WTC11 (cell line): ENCODE data around the gene RASGRF2. TPM values are rescaled to one million over a fixed set of nuclear protein-coding genes. Genes with fewer than 3 reads are reported as not detected.

Experiments
- ATAC-seq: fragments of 200-7000 bp; cut with Tn5 transposase; 2 replicates; pipeline ENCODE4 v1.10.0; 2021; ENCODE audit warnings: mild to moderate bottlenecking, moderate library complexity
- CTCF ChIA-PET: fragments of 300-600 bp; sonication (Branson Sonifier 250); formaldehyde crosslinking; loops from one replicate; lab custom pipeline; 2021; ENCODE audit warnings: antibody characterized with exemption; lab: Charles Lee
- POLR2A ChIA-PET: fragments of 350-600 bp; sonication (Branson Sonifier 250); formaldehyde crosslinking; loops from one replicate; lab custom pipeline; 2021; ENCODE audit warnings: antibody characterized with exemption; lab: Charles Lee
- DNase-seq: peaks from one replicate; pipeline ENCODE4 v3.0.0; 2021; ENCODE audit warnings: low spot score
- H3K27ac Mint-ChIP-seq: 2 replicates; pipeline ENCODE4 v1.8.0; 2021; ENCODE audit warnings: mixed read lengths
- H3K27me3 Mint-ChIP-seq: 2 replicates; pipeline ENCODE4 v1.8.0; 2021; ENCODE audit warnings: low read depth, mild to moderate bottlenecking, moderate library complexity, mixed read lengths
- H3K36me3 Mint-ChIP-seq: 2 replicates; pipeline ENCODE4 v1.8.0; 2021; ENCODE audit warnings: mixed read lengths
- H3K4me1 Mint-ChIP-seq: 2 replicates; pipeline ENCODE4 v1.8.0; 2022; ENCODE audit warnings: mixed read lengths
- H3K4me3 Mint-ChIP-seq: 2 replicates; pipeline ENCODE4 v1.8.0; 2021; ENCODE audit warnings: mild to moderate bottlenecking, moderate library complexity, mixed read lengths
- H3K9me3 Mint-ChIP-seq: 2 replicates; pipeline ENCODE4 v1.8.0; 2021; ENCODE audit warnings: mixed read lengths
- CBFB ChIP-seq: sonication (generic); formaldehyde crosslinking; IDR thresholded peaks from 2 replicates; pipeline ENCODE4 v1.8.1; 2022; ENCODE audit warnings: mild to moderate bottlenecking, low read depth, missing genetic modification reagents
- CREM ChIP-seq: sonication (generic); formaldehyde crosslinking; IDR thresholded peaks from 2 replicates; pipeline ENCODE4 v1.8.1; 2022; ENCODE audit warnings: mild to moderate bottlenecking, missing genetic modification reagents, moderate library complexity
- E2F1 ChIP-seq: sonication (generic); formaldehyde crosslinking; IDR thresholded peaks from 2 replicates; pipeline ENCODE4 v1.8.0; 2022; ENCODE audit warnings: mild to moderate bottlenecking, missing genetic modification reagents
- EMX1 ChIP-seq: fragments of 250-450 bp; sonication (Bioruptor Pico); IDR thresholded peaks from 2 replicates; pipeline ENCODE4 v1.8.0; 2021; ENCODE audit warnings: mild to moderate bottlenecking
- FOXJ3 ChIP-seq: sonication (generic); formaldehyde crosslinking; IDR thresholded peaks from 2 replicates; pipeline ENCODE4 v1.9.0; 2021; ENCODE audit warnings: missing genetic modification reagents, mild to moderate bottlenecking, borderline replicate concordance
- GABPB1 ChIP-seq: sonication (generic); formaldehyde crosslinking; IDR thresholded peaks from 2 replicates; pipeline ENCODE4 v1.8.1; 2023; ENCODE audit warnings: mild to moderate bottlenecking, missing genetic modification reagents
- GTF2I ChIP-seq: fragments of 250-450 bp; sonication (Bioruptor Pico); conservative IDR thresholded peaks from 2 replicates; pipeline ENCODE4 v1.4.0; 2021; ENCODE audit warnings: mild to moderate bottlenecking
- HMGA2 ChIP-seq: fragments of 250-450 bp; sonication (Bioruptor Pico); IDR thresholded peaks from 2 replicates; pipeline ENCODE4 v1.4.0; 2021; ENCODE audit warnings: mild to moderate bottlenecking, moderate library complexity
- MLX ChIP-seq: sonication (generic); formaldehyde crosslinking; IDR thresholded peaks from 2 replicates; pipeline ENCODE4 v1.8.1; 2023; ENCODE audit warnings: mild to moderate bottlenecking, missing genetic modification reagents, moderate library complexity
- MYBL2 ChIP-seq: sonication (generic); formaldehyde crosslinking; IDR thresholded peaks from 2 replicates; pipeline ENCODE4 v1.8.1; 2023; ENCODE audit warnings: mild to moderate bottlenecking, moderate library complexity, missing genetic modification reagents
- NFYB ChIP-seq: sonication (generic); formaldehyde crosslinking; conservative IDR thresholded peaks from 2 replicates; pipeline ENCODE4 v1.8.0; 2022; ENCODE audit warnings: low read depth, missing genetic modification reagents
- NR3C1 ChIP-seq: sonication (generic); formaldehyde crosslinking; conservative IDR thresholded peaks from 2 replicates; pipeline ENCODE4 v1.8.1; 2023; ENCODE audit warnings: low read depth, mild to moderate bottlenecking, missing genetic modification reagents
- TCF7 ChIP-seq: sonication (generic); formaldehyde crosslinking; IDR thresholded peaks from 2 replicates; pipeline ENCODE4 v1.8.0; 2022; ENCODE audit warnings: mild to moderate bottlenecking, low read depth, missing genetic modification reagents, moderate library complexity
- ZNF263 ChIP-seq: sonication (generic); formaldehyde crosslinking; IDR thresholded peaks from 2 replicates; pipeline ENCODE4 v1.8.1; 2022; ENCODE audit warnings: low read depth, mild to moderate bottlenecking, moderate library complexity, missing genetic modification reagents
- total RNA-seq: library from RNA; stranded (reverse); gene quantifications from 3 replicates; pipeline ENCODE4 v1.2.3, GENCODE V29; 2021
- TF ChIP-seq, protein P1 (sequence below): fragments of 250-450 bp; sonication (Bioruptor Pico); IDR thresholded peaks from 2 replicates; pipeline ENCODE4 v1.9.0; 2021; ENCODE audit warnings: mild to moderate bottlenecking
- TF ChIP-seq, protein P2 (sequence below): fragments of 250-450 bp; sonication (Bioruptor Pico); IDR thresholded peaks from 2 replicates; pipeline ENCODE4 v1.9.0; 2021; ENCODE audit warnings: mild to moderate bottlenecking
- TF ChIP-seq, protein P3 (sequence below): sonication (generic); formaldehyde crosslinking; IDR thresholded peaks from 2 replicates; pipeline ENCODE4 v1.8.1; 2023; ENCODE audit warnings: mild to moderate bottlenecking, missing genetic modification reagents, borderline replicate concordance
- TF ChIP-seq, protein P4 (sequence below): sonication (generic); formaldehyde crosslinking; IDR thresholded peaks from 2 replicates; pipeline ENCODE4 v1.8.1; 2022; ENCODE audit warnings: missing genetic modification reagents, borderline replicate concordance
- TF ChIP-seq, protein P5 (sequence below): fragments of 250-450 bp; sonication (Bioruptor Pico); IDR thresholded peaks from 2 replicates; pipeline ENCODE4 v2.1.2; 2022; ENCODE audit warnings: mild to moderate bottlenecking, moderate library complexity
- TF ChIP-seq, protein P6 (sequence below): sonication (generic); formaldehyde crosslinking; IDR thresholded peaks from 2 replicates; pipeline ENCODE4 v1.8.1; 2022; ENCODE audit warnings: low read depth, missing genetic modification reagents, borderline replicate concordance

The RASGRF2 gene
- total RNA-seq, 1 experiment from 2014 or later, result 17.6 TPM

DNA sequence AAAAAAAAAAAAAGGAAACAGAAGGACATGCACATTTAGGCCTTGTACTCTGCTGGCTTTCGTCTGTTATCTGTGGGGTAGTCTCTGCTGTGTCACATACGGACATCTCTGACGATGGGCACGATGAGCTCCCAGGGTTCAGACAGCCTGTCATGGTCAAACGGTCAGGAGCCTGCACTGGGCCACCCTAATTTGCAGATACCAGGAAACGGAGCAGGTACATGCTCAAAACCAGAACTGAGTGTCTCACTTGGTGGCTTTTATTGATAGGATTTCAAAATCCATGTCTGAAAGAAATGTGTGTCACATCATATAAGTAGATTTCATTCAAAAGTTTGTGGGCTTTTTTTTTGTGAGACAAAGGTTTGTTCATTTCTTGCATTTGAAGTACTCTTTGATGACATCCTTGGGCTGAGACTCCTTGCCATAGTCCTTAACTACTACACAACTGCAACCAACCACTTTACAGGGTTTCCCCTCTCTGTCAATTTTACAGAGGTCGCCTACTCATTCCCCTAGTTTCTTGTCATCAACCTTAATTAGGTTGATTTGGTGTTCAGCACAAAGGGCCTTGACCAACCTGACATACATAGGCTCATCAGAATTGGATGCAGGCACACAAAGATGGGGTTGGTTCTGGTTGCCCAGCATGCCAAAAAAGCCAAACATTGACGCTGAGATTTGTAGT, 281.9 kb downstream of the RASGRF2 start:
- Mint-ChIP-seq H3K27ac (no peak overlapping the region), H3K27me3 (no peaks in the 10 kb centered on the region), H3K4me3 (no peak overlapping the region), H3K9me3 (no peaks in the 10 kb centered on the region), H3K4me1 (peaks cover 27% of the 10 kb centered on the region), H3K36me3 (peaks cover 4% of the 10 kb centered on the region; the same call in 1 of the 2 replicates)
- ATAC-seq, result no peak
- ChIA-PET POLR2A (no interaction called here), CTCF (interaction anchor here (1.2 kb wide), 1 partner anchor 58 kb away, joined by 3 read pairs; no protein-coding TSS in a partner anchor)
- no peak for TF ChIP-seq ZNF263 (CRISPR knock-in tag)
- TF ChIP-seq CBFB, result no peak
- TF ChIP-seq, protein P1, sequence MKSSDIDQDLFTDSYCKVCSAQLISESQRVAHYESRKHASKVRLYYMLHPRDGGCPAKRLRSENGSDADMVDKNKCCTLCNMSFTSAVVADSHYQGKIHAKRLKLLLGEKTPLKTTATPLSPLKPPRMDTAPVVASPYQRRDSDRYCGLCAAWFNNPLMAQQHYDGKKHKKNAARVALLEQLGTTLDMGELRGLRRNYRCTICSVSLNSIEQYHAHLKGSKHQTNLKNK (CRISPR knock-in tag), result no peak
- TF ChIP-seq CREM (CRISPR knock-in tag), result no peak
- TF ChIP-seq, protein P2, sequence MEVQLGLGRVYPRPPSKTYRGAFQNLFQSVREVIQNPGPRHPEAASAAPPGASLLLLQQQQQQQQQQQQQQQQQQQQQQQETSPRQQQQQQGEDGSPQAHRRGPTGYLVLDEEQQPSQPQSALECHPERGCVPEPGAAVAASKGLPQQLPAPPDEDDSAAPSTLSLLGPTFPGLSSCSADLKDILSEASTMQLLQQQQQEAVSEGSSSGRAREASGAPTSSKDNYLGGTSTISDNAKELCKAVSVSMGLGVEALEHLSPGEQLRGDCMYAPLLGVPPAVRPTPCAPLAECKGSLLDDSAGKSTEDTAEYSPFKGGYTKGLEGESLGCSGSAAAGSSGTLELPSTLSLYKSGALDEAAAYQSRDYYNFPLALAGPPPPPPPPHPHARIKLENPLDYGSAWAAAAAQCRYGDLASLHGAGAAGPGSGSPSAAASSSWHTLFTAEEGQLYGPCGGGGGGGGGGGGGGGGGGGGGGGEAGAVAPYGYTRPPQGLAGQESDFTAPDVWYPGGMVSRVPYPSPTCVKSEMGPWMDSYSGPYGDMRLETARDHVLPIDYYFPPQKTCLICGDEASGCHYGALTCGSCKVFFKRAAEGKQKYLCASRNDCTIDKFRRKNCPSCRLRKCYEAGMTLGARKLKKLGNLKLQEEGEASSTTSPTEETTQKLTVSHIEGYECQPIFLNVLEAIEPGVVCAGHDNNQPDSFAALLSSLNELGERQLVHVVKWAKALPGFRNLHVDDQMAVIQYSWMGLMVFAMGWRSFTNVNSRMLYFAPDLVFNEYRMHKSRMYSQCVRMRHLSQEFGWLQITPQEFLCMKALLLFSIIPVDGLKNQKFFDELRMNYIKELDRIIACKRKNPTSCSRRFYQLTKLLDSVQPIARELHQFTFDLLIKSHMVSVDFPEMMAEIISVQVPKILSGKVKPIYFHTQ (CRISPR knock-in tag), result no peak
- TF ChIP-seq E2F1 (CRISPR knock-in tag), result no peak
- TF ChIP-seq FOXJ3 (CRISPR knock-in tag), result no peak
- TF ChIP-seq, protein P3, sequence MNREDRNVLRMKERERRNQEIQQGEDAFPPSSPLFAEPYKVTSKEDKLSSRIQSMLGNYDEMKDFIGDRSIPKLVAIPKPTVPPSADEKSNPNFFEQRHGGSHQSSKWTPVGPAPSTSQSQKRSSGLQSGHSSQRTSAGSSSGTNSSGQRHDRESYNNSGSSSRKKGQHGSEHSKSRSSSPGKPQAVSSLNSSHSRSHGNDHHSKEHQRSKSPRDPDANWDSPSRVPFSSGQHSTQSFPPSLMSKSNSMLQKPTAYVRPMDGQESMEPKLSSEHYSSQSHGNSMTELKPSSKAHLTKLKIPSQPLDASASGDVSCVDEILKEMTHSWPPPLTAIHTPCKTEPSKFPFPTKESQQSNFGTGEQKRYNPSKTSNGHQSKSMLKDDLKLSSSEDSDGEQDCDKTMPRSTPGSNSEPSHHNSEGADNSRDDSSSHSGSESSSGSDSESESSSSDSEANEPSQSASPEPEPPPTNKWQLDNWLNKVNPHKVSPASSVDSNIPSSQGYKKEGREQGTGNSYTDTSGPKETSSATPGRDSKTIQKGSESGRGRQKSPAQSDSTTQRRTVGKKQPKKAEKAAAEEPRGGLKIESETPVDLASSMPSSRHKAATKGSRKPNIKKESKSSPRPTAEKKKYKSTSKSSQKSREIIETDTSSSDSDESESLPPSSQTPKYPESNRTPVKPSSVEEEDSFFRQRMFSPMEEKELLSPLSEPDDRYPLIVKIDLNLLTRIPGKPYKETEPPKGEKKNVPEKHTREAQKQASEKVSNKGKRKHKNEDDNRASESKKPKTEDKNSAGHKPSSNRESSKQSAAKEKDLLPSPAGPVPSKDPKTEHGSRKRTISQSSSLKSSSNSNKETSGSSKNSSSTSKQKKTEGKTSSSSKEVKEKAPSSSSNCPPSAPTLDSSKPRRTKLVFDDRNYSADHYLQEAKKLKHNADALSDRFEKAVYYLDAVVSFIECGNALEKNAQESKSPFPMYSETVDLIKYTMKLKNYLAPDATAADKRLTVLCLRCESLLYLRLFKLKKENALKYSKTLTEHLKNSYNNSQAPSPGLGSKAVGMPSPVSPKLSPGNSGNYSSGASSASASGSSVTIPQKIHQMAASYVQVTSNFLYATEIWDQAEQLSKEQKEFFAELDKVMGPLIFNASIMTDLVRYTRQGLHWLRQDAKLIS, result no peak
- TF ChIP-seq MYBL2 (CRISPR knock-in tag), result no peak
- TF ChIP-seq NR3C1 (CRISPR knock-in tag), result no peak
- TF ChIP-seq GTF2I, result no peak
- DNase-seq, result no peak

- ChIA-PET CTCF (interaction anchor here (1.2 kb wide), 1 partner anchor 57 kb away, joined by 3 read pairs; no protein-coding TSS in a partner anchor), POLR2A (no interaction called here)
- ATAC-seq, result no peak
- no peak for TF ChIP-seq GABPB1
- TF ChIP-seq, protein P4, sequence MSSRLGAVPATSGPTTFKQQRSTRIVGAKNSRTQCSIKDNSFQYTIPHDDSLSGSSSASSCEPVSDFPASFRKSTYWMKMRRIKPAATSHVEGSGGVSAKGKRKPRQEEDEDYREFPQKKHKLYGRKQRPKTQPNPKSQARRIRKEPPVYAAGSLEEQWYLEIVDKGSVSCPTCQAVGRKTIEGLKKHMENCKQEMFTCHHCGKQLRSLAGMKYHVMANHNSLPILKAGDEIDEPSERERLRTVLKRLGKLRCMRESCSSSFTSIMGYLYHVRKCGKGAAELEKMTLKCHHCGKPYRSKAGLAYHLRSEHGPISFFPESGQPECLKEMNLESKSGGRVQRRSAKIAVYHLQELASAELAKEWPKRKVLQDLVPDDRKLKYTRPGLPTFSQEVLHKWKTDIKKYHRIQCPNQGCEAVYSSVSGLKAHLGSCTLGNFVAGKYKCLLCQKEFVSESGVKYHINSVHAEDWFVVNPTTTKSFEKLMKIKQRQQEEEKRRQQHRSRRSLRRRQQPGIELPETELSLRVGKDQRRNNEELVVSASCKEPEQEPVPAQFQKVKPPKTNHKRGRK (CRISPR knock-in tag), result no peak
- TF ChIP-seq EMX1 (CRISPR knock-in tag), result no peak
- no peak for TF ChIP-seq HMGA2 (CRISPR knock-in tag)
- TF ChIP-seq, protein P5, sequence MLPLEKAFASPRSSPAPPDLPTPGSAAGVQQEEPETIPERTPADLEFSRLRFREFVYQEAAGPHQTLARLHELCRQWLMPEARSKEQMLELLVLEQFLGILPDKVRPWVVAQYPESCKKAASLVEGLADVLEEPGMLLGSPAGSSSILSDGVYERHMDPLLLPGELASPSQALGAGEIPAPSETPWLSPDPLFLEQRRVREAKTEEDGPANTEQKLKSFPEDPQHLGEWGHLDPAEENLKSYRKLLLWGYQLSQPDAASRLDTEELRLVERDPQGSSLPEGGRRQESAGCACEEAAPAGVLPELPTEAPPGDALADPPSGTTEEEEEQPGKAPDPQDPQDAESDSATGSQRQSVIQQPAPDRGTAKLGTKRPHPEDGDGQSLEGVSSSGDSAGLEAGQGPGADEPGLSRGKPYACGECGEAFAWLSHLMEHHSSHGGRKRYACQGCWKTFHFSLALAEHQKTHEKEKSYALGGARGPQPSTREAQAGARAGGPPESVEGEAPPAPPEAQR (CRISPR knock-in tag), result no peak
- TF ChIP-seq NFYB (CRISPR knock-in tag), result no peak
- TF ChIP-seq, protein P6, sequence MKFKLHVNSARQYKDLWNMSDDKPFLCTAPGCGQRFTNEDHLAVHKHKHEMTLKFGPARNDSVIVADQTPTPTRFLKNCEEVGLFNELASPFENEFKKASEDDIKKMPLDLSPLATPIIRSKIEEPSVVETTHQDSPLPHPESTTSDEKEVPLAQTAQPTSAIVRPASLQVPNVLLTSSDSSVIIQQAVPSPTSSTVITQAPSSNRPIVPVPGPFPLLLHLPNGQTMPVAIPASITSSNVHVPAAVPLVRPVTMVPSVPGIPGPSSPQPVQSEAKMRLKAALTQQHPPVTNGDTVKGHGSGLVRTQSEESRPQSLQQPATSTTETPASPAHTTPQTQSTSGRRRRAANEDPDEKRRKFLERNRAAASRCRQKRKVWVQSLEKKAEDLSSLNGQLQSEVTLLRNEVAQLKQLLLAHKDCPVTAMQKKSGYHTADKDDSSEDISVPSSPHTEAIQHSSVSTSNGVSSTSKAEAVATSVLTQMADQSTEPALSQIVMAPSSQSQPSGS (CRISPR knock-in tag), result no peak
- no peak for TF ChIP-seq MLX
- no peak for TF ChIP-seq TCF7 (CRISPR knock-in tag)
Observed at GRCh38 chr5:81242906-81243436, 282.8 kb downstream of the RASGRF2 start.

More at GRCh38 chr5:81242906-81243436, 282.8 kb downstream of the RASGRF2 start:
- no peaks in the 10 kb centered on the region for H3K27me3 Mint-ChIP-seq
- H3K27ac Mint-ChIP-seq, result no peak overlapping the region
- H3K4me1 Mint-ChIP-seq, result peaks cover 32% of the 10 kb centered on the region
- H3K36me3 Mint-ChIP-seq, result peaks cover 4% of the 10 kb centered on the region; the same call in 1 of the 2 replicates
- DNase-seq, result no peak
- H3K4me3 Mint-ChIP-seq, result no peak overlapping the region
- no peaks in the 10 kb centered on the region for H3K9me3 Mint-ChIP-seq
